Activated naive CD4-positive, alpha-beta T cell treated with anti-CD3 and anti-CD28 coated beads, Interleukin-2, amount 10 ng/mL, durations not matched to agents 7 days and 5 days (primary cell): ENCODE results near the gene NME3.

Experiments
- CTCF ChIA-PET: fragments of 350-600 bp; sonication (Branson Sonifier 250); formaldehyde crosslinking; loops from one replicate; lab custom pipeline; 2021; ENCODE audit warnings: antibody characterized with exemption; lab: Charles Lee
- DNase-seq: peaks from one replicate; pipeline ENCODE4 v3.0.0-alpha.2; 2020
- H3K27ac Mint-ChIP-seq: one replicate; pipeline ENCODE4 v1.8.0; 2021; ENCODE audit warnings: mild to moderate bottlenecking, moderate library complexity, mixed read lengths
- H3K27me3 Mint-ChIP-seq: one replicate; pipeline ENCODE4 v1.8.0; 2021; ENCODE audit warnings: mild to moderate bottlenecking, mixed read lengths
- H3K36me3 Mint-ChIP-seq: one replicate; pipeline ENCODE4 v1.8.0; 2021; ENCODE audit warnings: mixed read lengths
- H3K4me1 Mint-ChIP-seq: one replicate; pipeline ENCODE4 v1.8.0; 2021; ENCODE audit warnings: mixed read lengths
- H3K4me3 Mint-ChIP-seq: one replicate; pipeline ENCODE4 v1.8.0; 2021; ENCODE audit warnings: mild to moderate bottlenecking, moderate library complexity, mixed read lengths
- H3K9me3 Mint-ChIP-seq: one replicate; pipeline ENCODE4 v1.8.0; 2021; ENCODE audit warnings: mixed read lengths

NME3 gene

GRCh38 chr16:1779741-1780676 lies 8.7 kb upstream of the NME3 start:
- H3K36me3 Mint-ChIP-seq, result no peaks in the 10 kb centered on the region
- H3K27ac Mint-ChIP-seq, result no peak overlapping the region

GRCh38 chr16:1779234-1779701 lies 7.9 kb upstream of the NME3 start:
- Mint-ChIP-seq H3K27me3 (no peaks in the 10 kb centered on the region), H3K9me3 (no peaks in the 10 kb centered on the region), H3K4me3 (peak overlapping the region; percentile 15), H3K27ac (no peak overlapping the region), H3K4me1 (peaks cover 33% of the 10 kb centered on the region), H3K36me3 (no peaks in the 10 kb centered on the region)
- no peak for DNase-seq
- CTCF ChIA-PET, result interaction anchor here (0.5 kb wide), 1 partner anchor 1264 kb away, joined by 3 read pairs; no protein-coding TSS in a partner anchor

More at GRCh38 chr16:1779741-1780676, 8.7 kb upstream of the NME3 start:
- CTCF ChIA-PET, result interaction anchor here (0.5 kb wide), 1 partner anchor 1265 kb away, joined by 3 read pairs; no protein-coding TSS in a partner anchor
- DNase-seq, result no peak
- no peaks in the 10 kb centered on the region for H3K9me3 Mint-ChIP-seq
- peaks cover 31% of the 10 kb centered on the region for H3K4me1 Mint-ChIP-seq
- H3K27me3 Mint-ChIP-seq, result no peaks in the 10 kb centered on the region
- H3K4me3 Mint-ChIP-seq, result peak overlapping the region; percentile 43

GRCh38 chr16:1778200-1779179 lies 7.1 kb upstream of the NME3 start:
- CTCF ChIA-PET, result no interaction called here
- Mint-ChIP-seq H3K4me3 (peak overlapping the region; percentile 15), H3K9me3 (no peaks in the 10 kb centered on the region), H3K4me1 (peaks cover 29% of the 10 kb centered on the region), H3K36me3 (no peaks in the 10 kb centered on the region), H3K27me3 (no peaks in the 10 kb centered on the region), H3K27ac (no peak overlapping the region)
- DNase-seq, result no peak

- CTCF ChIA-PET, result no interaction called here
- H3K27me3 Mint-ChIP-seq, result no peaks in the 10 kb centered on the region
- DNase-seq, result no peak
- H3K4me1 Mint-ChIP-seq, result peaks cover 25% of the 10 kb centered on the region
- no peak overlapping the region for H3K27ac Mint-ChIP-seq
- no peaks in the 10 kb centered on the region for H3K36me3 Mint-ChIP-seq
- no peak overlapping the region for H3K4me3 Mint-ChIP-seq
- no peaks in the 10 kb centered on the region for H3K9me3 Mint-ChIP-seq
These were observed 6.2 kb upstream of the NME3 start for GRCh38 chr16:1777375-1778199.

GRCh38 chr16:1776991-1777374 lies 5.6 kb upstream of the NME3 start:
- Mint-ChIP-seq H3K4me3 (no peak overlapping the region), H3K27ac (no peak overlapping the region), H3K27me3 (no peaks in the 10 kb centered on the region), H3K9me3 (no peaks in the 10 kb centered on the region), H3K36me3 (peaks cover 4% of the 10 kb centered on the region), H3K4me1 (peaks cover 29% of the 10 kb centered on the region)
- DNase-seq, result no peak
- CTCF ChIA-PET, result no interaction called here

- Mint-ChIP-seq H3K27ac (no peak overlapping the region), H3K4me3 (no peak overlapping the region), H3K9me3 (no peaks in the 10 kb centered on the region), H3K36me3 (peaks cover 7% of the 10 kb centered on the region), H3K4me1 (peaks cover 29% of the 10 kb centered on the region), H3K27me3 (no peaks in the 10 kb centered on the region)
- CTCF ChIA-PET, result no interaction called here
- DNase-seq, result no peak
These were observed 5.3 kb upstream of the NME3 start for GRCh38 chr16:1776672-1776955.

GRCh38 chr16:1775846-1776671 lies 4.7 kb upstream of the NME3 start:
- no peaks in the 10 kb centered on the region for H3K9me3 Mint-ChIP-seq
- no peak for DNase-seq
- H3K4me1 Mint-ChIP-seq, result peaks cover 23% of the 10 kb centered on the region
- H3K4me3 Mint-ChIP-seq, result no peak overlapping the region
- H3K36me3 Mint-ChIP-seq, result peaks cover 7% of the 10 kb centered on the region
- H3K27ac Mint-ChIP-seq, result no peak overlapping the region
- CTCF ChIA-PET, result no interaction called here
- no peaks in the 10 kb centered on the region for H3K27me3 Mint-ChIP-seq

GRCh38 chr16:1775006-1775845 lies 3.9 kb upstream of the NME3 start:
- DNase-seq, result no peak
- Mint-ChIP-seq H3K4me3 (peak overlapping the region; percentile 58), H3K36me3 (peaks cover 7% of the 10 kb centered on the region), H3K4me1 (peaks cover 21% of the 10 kb centered on the region), H3K9me3 (no peaks in the 10 kb centered on the region), H3K27me3 (no peaks in the 10 kb centered on the region), H3K27ac (no peak overlapping the region)
- CTCF ChIA-PET, result interaction anchor here (0.9 kb wide), 1 partner anchor 39 kb away, joined by 3 read pairs; no protein-coding TSS in a partner anchor

- peaks cover 7% of the 10 kb centered on the region for H3K36me3 Mint-ChIP-seq
- H3K4me3 Mint-ChIP-seq, result peak overlapping the region; percentile 96
- H3K27ac Mint-ChIP-seq, result no peak overlapping the region
- peaks cover 24% of the 10 kb centered on the region for H3K4me1 Mint-ChIP-seq
- DNase-seq, result no peak
- H3K27me3 Mint-ChIP-seq, result no peaks in the 10 kb centered on the region
- H3K9me3 Mint-ChIP-seq, result no peaks in the 10 kb centered on the region
- CTCF ChIA-PET, result interaction anchor here (0.9 to 1.4 kb wide), 4 partner anchors 8 to 177 kb away, joined by 3 to 9 read pairs (median 3); partner anchors contain the start of genes MAPK8IP3, NUBP2 and SPSB3
These were observed 3.1 kb upstream of the NME3 start for GRCh38 chr16:1774448-1774780.

GRCh38 chr16:1773703-1774447 lies 2.5 kb upstream of the NME3 start:
- CTCF ChIA-PET, result interaction anchor here (0.9 to 1.4 kb wide), 4 partner anchors 9 to 177 kb away, joined by 3 to 9 read pairs (median 3); partner anchors contain the start of genes MAPK8IP3, NUBP2 and SPSB3
- Mint-ChIP-seq H3K36me3 (peaks cover 7% of the 10 kb centered on the region), H3K4me3 (peak overlapping the region; percentile 96), H3K27ac (peak overlapping the region; percentile 76), H3K9me3 (no peaks in the 10 kb centered on the region), H3K4me1 (peaks cover 24% of the 10 kb centered on the region), H3K27me3 (no peaks in the 10 kb centered on the region)
- no peak for DNase-seq

- H3K27me3 Mint-ChIP-seq, result no peaks in the 10 kb centered on the region
- H3K4me3 Mint-ChIP-seq, result peak within 1 kb of the TSS; percentile 96
- H3K9me3 Mint-ChIP-seq, result no peaks in the 10 kb centered on the region
- DNase-seq, result peak; percentile 85
- CTCF ChIA-PET, result interaction anchor here (0.8 to 1.4 kb wide), 3 partner anchors 9 to 178 kb away, joined by 3 to 9 read pairs (median 5); partner anchors contain the start of genes NUBP2 and SPSB3
- H3K27ac Mint-ChIP-seq, result peak within 1 kb of the TSS; percentile 97
- H3K4me1 Mint-ChIP-seq, result peaks cover 24% of the 10 kb centered on the region
- H3K36me3 Mint-ChIP-seq, result peaks cover 8% of the 10 kb centered on the region
These were observed 1.8 kb upstream of the NME3 start, which contains the start of gene MRPS34 for GRCh38 chr16:1772908-1773702. Gene MRPS34 (minus strand): TSS chr16:1773134. CDS start chr16:1773119, 15 bp downstream.
